ENCODE data around the gene SLC24A3. TPM values are rescaled to one million over a fixed set of nuclear protein-coding genes. Genes with fewer than 3 reads are reported as not detected.

SLC24A3 gene
- total RNA-seq, 1 experiment from 2014 or later = 0.14 TPM

DNA sequence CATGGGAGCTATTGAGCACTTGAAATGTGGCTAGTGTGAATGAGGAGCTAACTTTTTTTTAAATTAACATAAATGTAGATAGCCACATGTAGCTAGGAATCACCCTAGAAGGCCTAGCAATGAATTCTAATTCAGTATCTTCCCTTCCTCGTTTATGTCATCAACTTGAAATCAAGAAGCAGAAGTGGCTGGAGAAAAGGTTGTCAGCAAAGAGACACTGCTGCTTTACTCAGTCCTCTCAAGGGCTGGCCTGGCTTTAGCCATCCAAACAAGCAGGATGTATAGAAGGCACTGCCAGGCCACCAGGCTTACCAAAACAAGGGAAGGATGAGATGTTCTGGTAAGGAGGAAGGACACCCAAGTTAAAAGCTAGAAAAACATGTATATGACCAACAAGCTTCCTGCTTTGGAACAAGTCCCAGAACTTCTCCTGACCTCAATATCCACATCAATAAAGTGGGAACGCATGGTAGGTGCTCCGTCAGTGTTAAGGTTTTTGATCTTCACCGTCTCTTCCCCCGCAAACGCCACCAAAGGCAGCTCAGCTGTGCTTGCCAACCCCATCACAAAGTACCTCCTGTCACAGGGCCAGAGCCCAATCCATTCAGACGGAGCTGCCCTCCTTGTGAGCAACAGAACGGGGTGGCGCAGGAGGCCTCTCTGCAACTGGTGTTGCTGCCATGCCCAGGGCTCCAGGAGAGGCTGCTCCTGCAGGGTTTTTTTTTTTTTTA, 309.8 kb downstream of the SLC24A3 start:
- no peaks in the 10 kb centered on the region for H3K9me3 ChIP-seq
- Mint-ChIP-seq H3K4me1 (ENCODE audit: low read depth, unreplicated experiment) (no peaks in the 10 kb centered on the region), H3K4me3 (ENCODE audit: unreplicated experiment) (no peak overlapping the region), H3K27me3 (ENCODE audit: insufficient read depth, unreplicated experiment) (peaks cover 22% of the 10 kb centered on the region), H3K9me3 (ENCODE audit: unreplicated experiment) (no peaks in the 10 kb centered on the region), H3K36me3 (ENCODE audit: insufficient read depth, unreplicated experiment) (no peaks in the 10 kb centered on the region), H3K27ac (ENCODE audit: unreplicated experiment) (no peak overlapping the region)
- intact Hi-C loops (cut with micrococcal nuclease; ENCODE audit: unreplicated experiment) = loop anchor here (10.0 kb wide), 1 partner anchor 67 kb away; no protein-coding TSS in a partner anchor
- H3K27me3 ChIP-seq (replicated peaks; ENCODE audit: control insufficient read depth, insufficient read depth, low read length) = no peaks in the 10 kb centered on the region
- no peaks in the 10 kb centered on the region for H3K4me1 ChIP-seq
- ChIA-PET POLR2A (no interaction called here), CTCF (no interaction called here)
- no TSS peak for BruUV-seq (replicated peaks)
- no peak overlapping the region for H3K4me3 ChIP-seq (ENCODE audit: low read depth, low read length)
- TF ChIP-seq, protein P1, sequence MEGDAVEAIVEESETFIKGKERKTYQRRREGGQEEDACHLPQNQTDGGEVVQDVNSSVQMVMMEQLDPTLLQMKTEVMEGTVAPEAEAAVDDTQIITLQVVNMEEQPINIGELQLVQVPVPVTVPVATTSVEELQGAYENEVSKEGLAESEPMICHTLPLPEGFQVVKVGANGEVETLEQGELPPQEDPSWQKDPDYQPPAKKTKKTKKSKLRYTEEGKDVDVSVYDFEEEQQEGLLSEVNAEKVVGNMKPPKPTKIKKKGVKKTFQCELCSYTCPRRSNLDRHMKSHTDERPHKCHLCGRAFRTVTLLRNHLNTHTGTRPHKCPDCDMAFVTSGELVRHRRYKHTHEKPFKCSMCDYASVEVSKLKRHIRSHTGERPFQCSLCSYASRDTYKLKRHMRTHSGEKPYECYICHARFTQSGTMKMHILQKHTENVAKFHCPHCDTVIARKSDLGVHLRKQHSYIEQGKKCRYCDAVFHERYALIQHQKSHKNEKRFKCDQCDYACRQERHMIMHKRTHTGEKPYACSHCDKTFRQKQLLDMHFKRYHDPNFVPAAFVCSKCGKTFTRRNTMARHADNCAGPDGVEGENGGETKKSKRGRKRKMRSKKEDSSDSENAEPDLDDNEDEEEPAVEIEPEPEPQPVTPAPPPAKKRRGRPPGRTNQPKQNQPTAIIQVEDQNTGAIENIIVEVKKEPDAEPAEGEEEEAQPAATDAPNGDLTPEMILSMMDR (IDR thresholded peaks at IDR 0.05; ENCODE audit: insufficient read depth in 1 of 2, low read depth in 1 of 2, low read length in 1 of 2, severe bottlenecking in 1 of 2, unreplicated experiment in 1 of 2) = no peak
- H3K36me3 ChIP-seq (ENCODE audit: control insufficient read depth, insufficient read depth, low read length) = no peaks in the 10 kb centered on the region
- no peak for DNase-seq

DNA sequence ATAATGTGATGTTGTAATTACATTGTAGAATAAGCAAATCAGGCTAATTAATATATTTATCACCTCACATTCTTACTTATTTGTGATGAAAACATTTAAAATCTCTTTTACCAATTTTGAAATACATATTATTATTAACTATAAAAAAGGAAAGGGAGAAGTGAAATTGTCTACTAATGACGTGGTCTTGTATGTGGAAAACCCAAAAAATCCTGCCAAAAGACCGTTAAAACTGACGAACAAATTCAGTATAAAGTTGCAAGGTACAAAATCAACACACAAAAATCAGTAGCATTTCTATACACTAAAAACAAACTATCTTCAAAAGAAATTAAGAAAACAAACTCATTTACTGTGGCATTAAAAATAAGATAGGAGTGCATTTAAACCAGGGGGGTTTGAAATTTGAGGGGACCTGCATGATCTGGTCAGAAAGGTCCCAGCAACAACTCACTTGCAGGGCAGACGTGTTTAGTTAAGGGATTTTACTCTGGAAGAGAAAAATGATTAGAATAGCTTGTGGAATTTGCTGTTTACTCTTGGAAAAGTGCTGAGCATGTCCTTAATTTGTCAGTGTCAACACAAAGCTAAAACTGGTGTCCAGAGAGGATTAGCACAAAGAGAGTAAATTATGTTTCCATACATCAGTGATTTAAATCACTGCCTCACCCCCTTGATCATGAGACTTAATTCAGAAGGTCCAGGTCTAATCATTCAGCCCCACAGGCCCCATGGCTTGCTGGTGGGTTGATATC, 310.6 kb downstream of the SLC24A3 start:
- Mint-ChIP-seq H3K27me3 (ENCODE audit: insufficient read depth, unreplicated experiment) (peaks cover 22% of the 10 kb centered on the region), H3K9me3 (ENCODE audit: unreplicated experiment) (no peaks in the 10 kb centered on the region), H3K36me3 (ENCODE audit: insufficient read depth, unreplicated experiment) (no peaks in the 10 kb centered on the region), H3K4me1 (ENCODE audit: low read depth, unreplicated experiment) (no peaks in the 10 kb centered on the region), H3K27ac (ENCODE audit: unreplicated experiment) (no peak overlapping the region), H3K4me3 (ENCODE audit: unreplicated experiment) (no peak overlapping the region)
- no TSS peak for BruUV-seq (replicated peaks)
- ChIA-PET POLR2A (no interaction called here), CTCF (no interaction called here)
- DNase-seq = no peak
- Histone ChIP-seq H3K4me3 (ENCODE audit: low read depth, low read length) (no peak overlapping the region), H3K27me3 (replicated peaks; ENCODE audit: control insufficient read depth, insufficient read depth, low read length) (no peaks in the 10 kb centered on the region), H3K36me3 (ENCODE audit: control insufficient read depth, insufficient read depth, low read length) (no peaks in the 10 kb centered on the region), H3K9me3 (no peaks in the 10 kb centered on the region), H3K4me1 (no peaks in the 10 kb centered on the region)
- TF ChIP-seq, protein P1 (IDR thresholded peaks at IDR 0.05; ENCODE audit: insufficient read depth in 1 of 2, low read depth in 1 of 2, low read length in 1 of 2, severe bottlenecking in 1 of 2, unreplicated experiment in 1 of 2) = no peak
- intact Hi-C loops (cut with micrococcal nuclease; ENCODE audit: unreplicated experiment) = loop anchor here (10.0 kb wide), 1 partner anchor 68 kb away; no protein-coding TSS in a partner anchor

DNA sequence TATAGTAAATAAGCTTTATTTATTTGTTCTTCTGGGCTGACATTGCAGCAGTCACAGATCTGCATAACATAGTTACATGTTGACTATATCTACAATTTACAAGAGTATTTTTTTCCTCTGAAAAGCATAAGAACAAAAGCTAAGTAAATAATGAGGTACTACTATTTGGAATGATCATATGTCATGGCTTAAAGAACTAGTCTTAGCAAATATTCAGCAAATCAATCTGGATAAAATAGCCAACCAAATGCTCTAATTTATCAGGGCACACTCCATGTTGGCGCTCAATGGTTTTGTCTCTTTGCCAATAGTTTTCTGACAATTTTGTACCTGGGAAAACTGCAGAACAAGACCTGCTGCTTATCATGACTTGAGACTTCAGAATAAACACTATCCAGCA, 312.2 kb downstream of the SLC24A3 start:
- peaks cover 23% of the 10 kb centered on the region for H3K27me3 Mint-ChIP-seq (ENCODE audit: insufficient read depth, unreplicated experiment)
- no peaks in the 10 kb centered on the region for H3K9me3 Mint-ChIP-seq (ENCODE audit: unreplicated experiment)
- H3K4me1 ChIP-seq = no peaks in the 10 kb centered on the region
- CTCF ChIA-PET = no interaction called here
- H3K4me3 ChIP-seq (ENCODE audit: low read depth, low read length) = no peak overlapping the region
- no peak overlapping the region for H3K4me3 Mint-ChIP-seq (ENCODE audit: unreplicated experiment)
- no peaks in the 10 kb centered on the region for H3K36me3 Mint-ChIP-seq (ENCODE audit: insufficient read depth, unreplicated experiment)
- intact Hi-C loops (cut with micrococcal nuclease; ENCODE audit: unreplicated experiment) = loop anchor here (10.0 kb wide), 1 partner anchor 70 kb away; no protein-coding TSS in a partner anchor
- no peaks in the 10 kb centered on the region for H3K27me3 ChIP-seq (replicated peaks; ENCODE audit: control insufficient read depth, insufficient read depth, low read length)
- POLR2A ChIA-PET = no interaction called here
- TF ChIP-seq, protein P1 (IDR thresholded peaks at IDR 0.05; ENCODE audit: insufficient read depth in 1 of 2, low read depth in 1 of 2, low read length in 1 of 2, severe bottlenecking in 1 of 2, unreplicated experiment in 1 of 2) = no peak
- H3K4me1 Mint-ChIP-seq (ENCODE audit: low read depth, unreplicated experiment) = no peaks in the 10 kb centered on the region
- no peaks in the 10 kb centered on the region for H3K9me3 ChIP-seq
- H3K27ac Mint-ChIP-seq (ENCODE audit: unreplicated experiment) = no peak overlapping the region
- no peak for DNase-seq
- BruUV-seq (replicated peaks) = no TSS peak
- H3K36me3 ChIP-seq (ENCODE audit: control insufficient read depth, insufficient read depth, low read length) = no peaks in the 10 kb centered on the region
